GM18868 (cell line): Measurements from ENCODE around the gene ENDOV.

ENCODE experiments used
- ATAC-seq: cut with Tn5 transposase; IDR thresholded peaks from one replicate; pipeline ENCODE4 v1.9.1; 2021; ENCODE audit warnings: mild to moderate bottlenecking, moderate library complexity; ENCODE audit not compliant: unreplicated experiment

The ENDOV gene

DNA sequence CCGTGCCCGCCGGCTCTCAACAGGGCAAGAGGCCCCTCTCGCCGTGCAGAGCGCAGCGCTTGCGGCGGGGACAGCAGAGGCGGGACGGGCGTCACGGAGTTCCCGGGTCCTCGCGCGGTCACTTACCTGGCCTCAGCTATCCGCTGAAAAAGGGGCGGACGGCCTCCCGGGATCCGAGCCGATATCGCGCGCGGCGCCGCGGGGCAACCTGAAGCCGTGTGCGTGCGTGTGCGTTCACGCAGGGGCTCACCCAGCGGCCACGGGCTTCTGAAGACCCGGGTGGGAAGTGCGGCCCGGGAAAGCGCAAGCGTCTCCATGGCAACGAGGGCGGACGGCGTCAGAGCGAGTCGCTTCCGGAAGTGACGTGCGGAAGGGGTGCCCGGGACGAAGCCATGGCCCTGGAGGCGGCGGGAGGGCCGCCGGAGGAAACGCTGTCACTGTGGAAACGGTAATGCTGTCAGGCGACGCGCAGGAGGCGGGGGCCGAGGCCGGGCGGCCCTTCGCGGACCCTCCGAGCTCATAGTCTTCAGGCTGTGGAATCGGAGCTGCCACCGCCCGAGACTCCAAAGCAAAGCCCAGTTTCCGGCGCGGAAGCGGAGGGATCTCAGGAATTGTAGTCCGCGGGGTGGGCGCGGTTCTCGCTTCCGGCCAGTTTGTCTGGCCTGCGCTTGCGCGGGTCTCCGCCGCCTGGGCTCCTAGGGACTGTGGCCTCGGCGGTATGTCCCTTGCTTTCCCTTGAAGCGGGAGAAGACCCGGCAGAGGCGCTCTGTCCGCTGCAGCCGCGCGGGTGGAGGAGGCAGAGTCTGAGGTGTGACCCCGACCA, at the start of gene ENDOV:
ENDOV (plus strand) TSS at position 365 of the 823 bp plus-strand sequence; CDS start at position 393, 28 bp downstream.
- peak; percentile 94 for ATAC-seq

DNA sequence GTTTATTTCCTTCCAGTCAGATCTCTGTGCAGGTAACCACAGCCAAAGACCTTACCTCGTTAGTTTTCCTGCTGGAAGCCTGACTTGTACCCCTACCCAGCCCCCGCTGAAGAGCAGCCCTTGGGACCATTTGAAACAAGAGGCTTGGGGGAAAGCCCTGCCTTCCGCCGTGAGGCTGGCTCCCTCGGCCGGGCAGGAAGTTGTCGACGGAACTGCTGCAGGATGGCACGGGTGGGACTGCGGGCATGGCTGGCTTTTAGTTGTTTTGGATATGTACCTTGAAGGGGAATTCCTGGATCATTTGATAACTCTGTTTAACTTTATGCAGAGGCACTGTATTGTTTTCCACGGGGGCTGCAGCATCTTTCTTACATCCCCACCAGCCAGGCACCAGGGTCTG, 49.0 kb upstream of the ENDOV start:
- ATAC-seq: no peak

DNA sequence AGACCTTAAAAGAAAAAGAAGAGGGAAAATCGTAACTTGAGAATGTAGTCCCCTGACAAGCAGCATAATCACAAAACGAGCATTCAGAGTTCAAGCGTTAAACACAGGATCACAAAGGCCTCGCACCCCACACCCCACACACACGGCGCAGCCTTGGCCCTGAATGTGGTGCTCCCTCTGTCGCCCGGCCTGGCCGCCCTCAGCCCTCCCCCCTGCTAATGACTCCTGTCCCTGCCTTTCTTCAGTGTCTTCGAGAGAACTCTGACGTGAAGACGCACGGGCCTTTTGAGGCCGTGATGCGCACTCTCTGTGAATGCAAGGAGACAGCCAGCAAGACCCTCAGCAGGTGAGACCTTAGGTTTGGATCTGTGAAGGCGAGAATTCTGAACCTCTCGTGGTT, 47.5 kb upstream of the ENDOV start:
- ATAC-seq: no peak

DNA sequence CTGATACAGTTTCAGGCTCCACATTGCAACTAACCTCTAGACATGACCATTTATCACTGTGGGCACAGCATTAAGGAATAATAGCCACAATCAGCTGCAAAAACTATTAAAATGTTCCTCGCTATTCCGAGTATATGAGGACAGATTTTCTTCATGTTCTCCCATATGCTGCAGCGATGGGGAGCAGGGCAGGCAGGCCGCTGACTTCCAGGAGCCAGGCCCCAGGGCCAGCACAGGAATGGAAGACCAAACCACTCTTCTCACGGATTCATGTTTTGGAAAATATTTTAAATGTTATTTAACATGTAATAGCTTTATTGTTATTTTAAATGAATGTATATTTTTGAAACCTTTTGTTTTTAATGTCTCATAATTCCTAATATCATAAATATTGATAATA, 43.8 kb upstream of the ENDOV start:
- ATAC-seq: no peak

DNA sequence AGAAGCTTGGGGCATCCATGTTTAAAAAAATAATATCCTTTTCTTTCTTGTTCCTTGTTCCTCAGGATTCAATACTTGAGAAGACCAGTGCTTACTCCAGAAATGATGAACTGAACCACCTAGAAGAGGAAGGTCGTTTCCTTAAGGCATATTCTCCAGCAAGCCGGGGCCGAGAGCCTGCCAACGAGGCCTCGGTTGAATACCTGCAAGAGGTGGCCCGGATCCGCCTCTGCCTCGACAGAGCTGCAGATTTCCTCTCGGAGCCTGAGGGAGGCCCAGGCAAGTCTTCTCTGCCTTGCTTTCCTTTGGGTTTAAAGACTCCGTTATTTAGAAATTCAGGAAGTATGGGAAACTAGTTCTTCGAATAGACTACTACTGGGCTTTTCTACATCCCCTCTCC, 42.5 kb upstream of the ENDOV start:
- no peak for ATAC-seq

DNA sequence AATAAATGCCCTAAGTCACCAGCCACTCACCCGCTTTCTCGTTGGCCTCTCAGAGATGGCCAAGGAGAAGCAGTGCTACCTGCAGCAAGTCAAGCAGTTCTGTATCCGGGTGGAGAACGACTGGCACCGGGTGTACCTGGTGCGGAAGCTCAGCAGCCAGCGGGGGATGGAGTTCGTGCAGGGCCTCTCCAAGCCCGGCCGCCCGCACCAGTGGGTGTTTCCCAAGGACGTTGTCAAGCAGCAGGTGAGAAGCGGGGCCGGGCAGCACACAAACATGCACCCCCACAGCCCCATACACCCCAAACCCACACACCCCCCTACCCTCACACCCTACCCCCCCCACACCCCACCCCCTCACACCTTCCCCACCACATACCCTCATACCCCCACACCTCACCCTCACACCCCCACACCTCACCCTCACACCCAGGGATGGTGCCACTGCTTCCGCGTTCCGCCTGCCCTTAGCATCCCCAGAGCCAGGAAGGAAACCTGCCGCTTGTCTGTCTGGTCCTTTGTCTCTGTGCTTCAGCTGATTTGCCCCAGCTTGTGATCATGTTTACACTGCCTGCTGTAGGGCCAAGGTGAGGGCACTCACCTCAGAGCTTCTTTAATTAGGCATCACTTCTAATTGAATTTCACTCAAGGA, 41.9 kb upstream of the ENDOV start:
- ATAC-seq: no peak

DNA sequence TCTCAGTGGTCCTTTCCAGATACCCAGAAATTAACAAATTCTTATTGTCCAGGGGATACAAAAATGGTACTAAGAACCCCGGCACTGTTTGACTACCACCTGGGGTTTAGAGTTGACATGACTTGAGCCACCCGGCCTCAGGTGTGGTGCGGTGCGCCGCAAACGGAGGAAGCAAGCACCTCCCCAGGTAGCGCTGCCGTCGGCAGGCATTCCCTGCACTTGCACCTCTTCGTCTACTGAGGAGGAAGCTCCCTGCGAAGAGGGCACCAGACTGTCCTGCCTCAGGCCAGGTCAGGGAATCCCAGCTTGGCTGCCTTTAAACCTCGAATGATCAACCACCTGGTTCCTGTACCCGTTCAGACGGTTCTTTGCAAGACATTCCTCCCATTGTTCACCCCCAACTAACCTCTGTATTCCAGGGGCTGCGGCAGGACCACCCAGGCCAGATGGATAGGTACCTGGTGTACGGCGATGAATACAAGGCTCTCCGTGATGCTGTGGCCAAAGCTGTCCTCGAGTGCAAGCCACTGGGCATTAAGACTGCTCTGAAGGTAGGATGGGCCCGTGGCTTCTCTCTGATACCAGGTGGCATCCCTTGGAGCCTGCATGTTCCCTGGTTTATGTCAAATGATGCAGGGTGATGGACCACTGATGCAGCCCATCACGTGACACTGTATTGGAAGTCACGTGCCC, 40.8 kb upstream of the ENDOV start:
- no peak for ATAC-seq

DNA sequence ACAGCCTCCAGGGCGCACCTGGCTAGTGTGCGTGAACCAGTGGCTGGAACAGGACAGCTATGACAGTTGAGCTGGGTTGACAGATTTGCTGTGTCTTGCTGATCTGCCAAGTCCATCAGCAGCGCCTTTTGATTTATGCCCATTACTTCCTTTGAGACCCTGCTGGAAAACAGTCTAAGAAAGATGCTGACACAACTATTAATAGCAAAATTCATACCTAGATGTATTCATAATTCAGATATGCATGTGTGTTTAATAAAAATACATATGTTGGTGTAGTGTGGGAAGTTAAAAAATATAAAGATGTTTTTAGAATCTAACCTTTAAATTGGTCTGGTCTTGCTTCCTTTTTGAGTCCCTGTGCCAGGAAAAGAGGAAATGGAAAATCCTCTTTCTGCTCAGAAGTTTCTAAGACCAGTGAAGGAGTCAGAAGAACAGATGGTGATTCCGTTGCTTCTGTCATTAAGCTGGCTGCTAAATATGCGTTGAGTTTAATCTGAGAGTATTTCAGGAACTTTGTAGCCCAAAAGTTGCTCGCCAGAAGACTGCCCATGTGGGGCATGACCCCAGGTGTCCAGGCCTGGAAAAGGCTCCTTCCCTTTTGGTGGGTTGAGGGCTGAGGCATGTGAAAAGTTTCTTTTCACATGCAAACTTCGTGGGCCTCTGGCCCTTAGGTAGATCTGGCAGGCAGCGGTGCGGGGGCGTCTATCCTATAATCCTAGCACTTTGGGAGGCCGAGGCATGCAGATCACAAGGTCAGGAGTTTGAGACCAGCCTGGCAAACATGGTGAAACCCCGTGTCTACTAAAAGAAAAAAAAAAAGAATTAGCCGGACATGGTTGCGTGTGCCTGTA, 40.0 kb upstream of the ENDOV start:
- no peak for ATAC-seq

DNA sequence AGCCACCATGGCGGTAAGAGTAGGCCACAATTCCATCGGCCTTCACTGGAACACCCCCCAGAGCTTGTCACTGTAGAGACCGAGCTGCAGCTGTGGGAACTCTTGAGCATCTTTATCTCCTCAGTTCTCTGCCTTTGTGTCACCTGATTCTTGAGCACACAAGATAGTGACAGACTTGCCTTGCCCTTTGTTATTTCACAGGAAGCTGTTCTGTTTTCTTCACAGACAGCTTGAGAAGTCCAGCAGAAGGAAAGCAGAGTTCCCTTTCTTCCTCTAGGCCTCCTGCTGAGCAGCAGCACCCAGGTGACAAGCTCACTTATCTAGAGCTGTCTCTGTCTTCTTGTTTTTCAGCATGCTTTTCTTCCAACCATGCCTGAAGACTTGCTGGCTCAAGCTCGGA, 38.4 kb upstream of the ENDOV start:
- ATAC-seq: no peak

DNA sequence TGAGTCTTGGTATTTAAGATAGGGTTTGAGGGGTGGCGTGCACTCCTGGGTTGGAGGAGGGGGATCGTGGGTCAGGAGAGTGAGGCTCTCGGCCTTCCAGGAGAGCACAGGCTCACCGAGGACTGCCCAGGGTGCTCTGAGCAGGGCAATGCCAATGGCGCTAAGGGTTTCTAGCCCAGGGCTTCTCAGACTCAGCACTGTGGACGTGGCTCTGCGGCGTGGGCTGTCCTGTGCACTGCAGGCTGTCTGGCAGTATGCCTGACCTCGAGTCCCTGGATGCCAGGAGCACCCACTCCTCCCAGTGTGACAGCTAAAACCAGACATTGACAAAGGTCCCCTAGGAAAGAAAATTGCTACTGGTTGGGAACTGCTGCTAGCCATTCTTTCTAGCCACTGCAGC, 37.2 kb upstream of the ENDOV start:
- ATAC-seq: no peak

DNA sequence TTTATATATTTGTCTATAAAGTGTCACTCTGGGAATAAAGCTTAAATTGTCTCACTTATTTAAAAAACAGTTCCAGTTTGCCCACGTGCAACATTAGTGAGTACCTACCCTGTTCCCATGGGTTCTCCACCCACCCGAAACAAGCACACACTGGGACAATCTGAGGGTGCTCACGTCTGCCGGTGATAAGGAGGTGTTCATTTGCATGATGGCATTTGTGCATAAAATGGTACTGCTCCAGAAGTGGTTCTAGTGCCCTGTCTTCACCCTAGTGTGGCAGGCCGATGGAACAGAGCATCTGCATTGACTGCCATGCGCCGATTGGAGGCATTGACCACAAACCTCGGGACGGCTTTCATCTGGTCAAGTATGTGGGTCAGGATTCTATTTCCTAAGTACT, 35.6 kb upstream of the ENDOV start:
- no peak for ATAC-seq

DNA sequence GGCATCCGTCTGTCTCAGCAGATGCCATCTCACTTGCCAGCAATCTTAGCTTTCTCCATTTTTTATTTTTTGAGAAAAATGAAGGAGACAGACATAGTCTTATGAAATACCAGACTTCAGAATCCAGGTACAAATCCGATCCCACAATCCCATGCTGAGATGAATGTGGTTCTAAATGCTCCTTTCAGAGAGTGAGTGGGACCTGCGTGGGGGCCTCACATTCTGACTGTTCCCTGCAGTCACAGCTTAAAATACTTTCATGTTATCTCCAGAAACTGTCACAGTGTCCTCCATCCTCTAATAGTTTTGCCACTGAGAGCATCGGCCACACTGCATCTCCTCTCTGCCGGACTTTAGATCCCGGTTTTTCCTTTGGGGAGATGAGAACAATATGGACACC, 34.9 kb upstream of the ENDOV start:
- ATAC-seq: no peak

DNA sequence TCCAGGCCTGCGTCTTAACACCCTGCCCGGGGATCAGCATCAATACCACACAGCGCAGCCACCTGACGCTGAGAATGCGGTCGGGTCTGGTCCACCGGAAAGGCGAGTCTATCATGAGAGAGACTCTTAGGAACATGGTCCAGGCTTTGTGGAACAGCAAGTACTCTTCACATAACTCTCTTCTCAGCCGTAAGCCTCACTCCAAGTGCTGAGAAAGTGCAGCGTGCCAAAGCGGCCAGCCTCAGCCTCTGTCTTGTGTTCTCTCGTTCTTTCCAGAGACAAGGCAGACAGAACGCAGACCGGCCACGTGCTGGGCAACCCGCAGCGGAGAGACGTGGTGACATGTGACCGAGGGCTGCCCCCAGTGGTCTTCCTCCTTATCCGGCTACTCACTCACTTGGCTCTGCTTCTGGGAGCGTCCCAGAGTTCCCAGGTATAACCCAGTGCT, 34.4 kb upstream of the ENDOV start:
- no peak for ATAC-seq

DNA sequence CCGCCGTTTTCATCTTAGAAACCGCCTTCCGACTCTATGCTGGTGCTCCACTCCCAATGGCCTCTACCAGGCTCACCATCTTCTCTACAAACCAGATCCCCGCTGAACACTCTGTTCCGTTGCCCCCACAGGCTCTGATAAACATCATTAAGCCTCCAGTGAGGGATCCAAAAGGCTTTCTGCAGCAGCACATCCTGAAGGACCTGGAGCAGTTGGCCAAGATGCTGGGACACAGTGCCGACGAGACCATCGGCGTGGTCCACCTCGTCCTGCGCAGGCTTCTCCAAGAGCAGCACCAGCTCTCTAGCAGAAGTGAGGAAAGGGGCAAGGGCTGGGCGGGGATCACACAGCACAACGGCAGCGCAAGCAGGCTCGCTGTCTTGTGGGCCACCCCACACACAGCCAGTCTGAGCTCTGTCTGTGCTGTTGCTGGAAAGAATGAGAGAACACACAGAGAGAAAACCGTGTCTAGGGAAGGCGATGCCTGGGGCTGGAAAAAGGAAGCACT, 33.5 kb upstream of the ENDOV start:
- ATAC-seq: no peak

DNA sequence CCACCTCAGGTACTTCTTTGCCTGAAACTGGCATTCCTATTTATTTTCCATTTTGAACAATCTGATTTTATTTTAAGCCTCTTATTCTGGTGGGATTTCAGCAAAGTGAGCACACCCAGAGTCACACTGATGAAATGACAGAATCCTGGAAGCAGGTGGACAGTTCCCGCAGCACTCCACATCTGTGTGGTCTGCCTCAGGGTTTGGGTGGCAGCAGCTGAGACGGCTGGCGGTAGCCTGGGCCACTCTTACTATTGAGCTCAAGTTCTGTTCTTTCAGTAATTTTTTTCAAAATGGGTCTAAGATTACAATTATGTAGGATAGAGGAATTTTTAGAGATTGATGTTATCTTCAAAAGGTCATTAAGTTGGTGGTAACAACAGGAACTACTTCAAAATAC, 32.5 kb upstream of the ENDOV start:
- no peak for ATAC-seq

DNA sequence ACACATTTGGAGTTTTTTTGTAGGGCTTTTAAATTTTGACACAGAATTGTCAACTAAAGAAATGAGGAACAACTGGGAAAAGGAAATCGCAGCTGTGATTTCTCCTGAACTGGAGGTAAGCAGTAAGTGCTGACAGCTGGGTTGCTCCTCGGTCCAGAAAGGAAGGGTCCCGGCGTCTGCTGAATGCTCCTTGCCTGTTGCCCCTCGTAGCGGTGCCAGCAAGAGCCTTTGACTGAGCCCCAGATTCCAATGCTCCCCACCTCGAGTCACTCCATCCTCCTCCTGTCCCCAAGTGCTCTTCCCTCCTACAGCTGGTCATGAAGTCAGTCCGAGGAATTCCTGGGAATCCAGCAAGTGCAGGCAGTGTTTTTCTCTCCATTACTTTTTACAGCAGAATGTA, 32.0 kb upstream of the ENDOV start:
- no peak for ATAC-seq

DNA sequence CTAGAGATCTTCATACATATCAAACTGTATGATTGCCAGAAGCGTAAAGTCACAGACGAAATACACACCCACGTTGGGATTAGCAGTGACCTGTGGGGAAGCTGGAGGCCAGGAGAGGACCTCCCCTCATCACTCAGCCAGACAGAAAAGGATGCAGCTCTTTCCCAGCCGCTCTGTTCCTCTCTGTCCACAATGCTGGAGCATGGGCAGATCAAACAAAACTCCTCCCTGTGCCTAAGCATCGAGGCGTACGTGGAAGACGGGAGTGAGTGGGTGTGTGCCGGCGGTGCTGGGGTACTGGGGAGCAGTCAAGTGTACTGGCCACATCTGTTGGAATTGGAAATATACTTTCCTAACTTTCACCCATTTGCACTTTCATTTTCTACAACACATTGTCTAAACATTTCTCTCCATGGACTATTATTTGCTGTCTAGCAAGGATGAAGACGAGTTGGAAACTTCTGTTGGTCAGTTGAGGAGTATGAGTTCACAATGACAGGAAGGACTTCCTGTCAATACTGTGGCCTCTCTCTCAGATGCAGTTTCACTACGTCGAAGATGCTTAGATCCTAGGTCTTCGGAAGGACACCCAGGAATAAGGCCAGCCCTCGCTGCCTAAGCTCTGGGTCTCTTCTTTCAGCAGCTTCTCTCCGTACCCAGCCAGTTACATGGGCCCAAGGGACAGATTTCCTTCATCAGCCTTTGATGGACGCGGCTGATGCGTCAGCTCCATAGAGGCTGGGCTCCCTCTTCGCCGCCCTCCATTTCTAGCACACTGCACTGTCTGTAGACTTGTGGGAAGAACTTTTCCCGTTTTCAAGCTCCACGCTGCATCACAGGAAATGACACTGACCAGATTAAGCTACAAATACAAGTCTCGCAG, 30.6 kb upstream of the ENDOV start:
- no peak for ATAC-seq

DNA sequence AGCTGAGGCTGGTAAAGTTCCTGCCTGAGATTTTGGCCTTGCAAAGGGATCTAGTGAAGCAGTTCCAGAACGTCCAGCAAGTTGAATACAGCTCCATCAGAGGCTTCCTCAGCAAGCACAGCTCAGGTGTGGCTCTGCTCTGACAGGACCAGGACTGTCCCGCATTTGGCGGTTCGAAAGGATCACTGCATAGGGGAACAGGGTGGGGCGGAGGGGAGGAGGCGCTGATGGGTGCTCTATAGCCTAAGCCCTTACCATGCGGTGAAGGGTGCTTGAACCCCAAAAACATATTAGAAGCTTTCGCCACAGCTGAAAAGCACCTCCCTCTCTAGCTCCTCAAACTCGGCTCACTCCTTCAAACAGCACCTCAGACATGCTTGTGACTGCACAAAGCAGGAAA, 29.9 kb upstream of the ENDOV start:
- ATAC-seq: no peak

DNA sequence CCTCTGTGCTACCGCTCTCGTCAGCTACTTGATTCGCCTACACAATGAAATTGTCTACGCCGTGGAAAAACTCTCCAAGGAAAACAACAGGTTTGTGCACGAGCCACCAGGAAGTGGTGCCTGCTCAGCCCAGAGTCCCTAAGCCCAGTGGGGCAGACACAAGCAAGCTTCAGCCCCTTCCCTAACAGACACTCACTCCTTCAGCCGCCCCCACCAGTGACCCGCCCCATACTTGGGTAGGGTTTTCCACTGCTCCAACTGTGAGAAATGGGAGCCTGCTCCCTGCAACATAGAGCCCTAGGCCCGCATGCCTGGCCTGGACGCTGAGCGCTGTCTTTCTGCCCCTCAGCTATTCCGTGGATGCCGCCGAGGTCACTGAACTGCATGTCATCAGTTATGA, 28.6 kb upstream of the ENDOV start:
- no peak for ATAC-seq

DNA sequence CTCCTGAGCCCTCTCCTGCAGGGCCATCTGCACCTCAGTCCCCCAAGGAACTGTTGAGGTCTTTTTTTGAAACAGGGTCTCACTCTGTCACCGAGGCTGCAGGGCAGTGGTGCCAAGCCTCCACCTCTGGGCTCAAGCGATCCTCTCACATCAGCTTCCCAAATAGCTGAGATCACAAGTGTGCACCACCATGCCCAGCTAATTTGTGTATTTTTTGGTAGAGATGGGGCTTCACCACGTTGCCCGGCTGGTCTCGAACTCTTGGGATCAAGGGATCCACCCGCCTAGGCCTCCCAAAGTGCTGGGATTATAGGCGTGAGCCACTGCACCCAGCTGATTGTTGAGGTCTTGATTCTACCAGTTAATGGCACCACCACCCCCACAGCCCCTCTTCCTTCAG, 27.9 kb upstream of the ENDOV start:
- no peak for ATAC-seq
